ENCODE data around the gene DLX2.
"Not testable (repeated sequence)": the region's sequence is repeated elsewhere in the genome, so short reads cannot be mapped to it uniquely, and the experiment has no call there.

GRCh38 chr2:172114176-172114575 lies 11.5 kb upstream of the DLX2 start:
- not testable (repeated sequence) for TF ChIP-seq CTCF, POLR2A (IDR thresholded peaks at IDR 0.05)

Data from adrenal gland (tissue), 5 donors.